Mesenchymal stem cell (in vitro differentiated cells and primary cell): Measurements from ENCODE around the gene ZSCAN1. TPM values are rescaled to one million over a fixed set of nuclear protein-coding genes. Genes with fewer than 3 reads are reported as not detected.
A peak's percentile ranks its signal among the peaks of the same experiment; 100 is the strongest.

Source experiments
- DNase-seq: peaks from one replicate; pipeline ENCODE4 v3.0.0-alpha.2; 2013
- H2AFZ ChIP-seq: one replicate; pipeline ENCODE4 v1.6.1; 2013; ENCODE audit warnings: low read depth, mild to moderate bottlenecking, control low read depth, inconsistent platforms, low read length, moderate library complexity
- H2AK5ac ChIP-seq: 2 replicates; pipeline ENCODE4 v1.6.1; 2013; ENCODE audit warnings: low read length, moderate library complexity, mild to moderate bottlenecking, inconsistent platforms; ENCODE audit not compliant: severe bottlenecking
- H2BK120ac ChIP-seq: one replicate; pipeline ENCODE4 v1.6.1; 2013; ENCODE audit warnings: low read depth, mild to moderate bottlenecking, inconsistent platforms, low read length, moderate library complexity
- H2BK12ac ChIP-seq, 2 experiments: one replicate each; pipeline ENCODE4 v1.6.1; 2013; ENCODE audit warnings: inconsistent platforms in 2 of 2, low read length in 2 of 2, mild to moderate bottlenecking in 2 of 2, moderate library complexity in 2 of 2, control low read depth in 1 of 2
- H2BK15ac ChIP-seq: one replicate; pipeline ENCODE4 v1.6.1; 2013; ENCODE audit warnings: mild to moderate bottlenecking, low read depth, inconsistent platforms; ENCODE audit not compliant: poor library complexity, severe bottlenecking
- H2BK5ac ChIP-seq: 2 replicates; pipeline ENCODE4 v1.6.1; 2013; ENCODE audit warnings: low read depth, mild to moderate bottlenecking, low read length, control low read depth, inconsistent platforms; ENCODE audit not compliant: poor library complexity, severe bottlenecking
- H3K14ac ChIP-seq, 2 experiments: one replicate each; pipeline ENCODE4 v1.6.1; 2013; ENCODE audit warnings: inconsistent platforms in 2 of 2, low read length in 2 of 2, control low read depth in 1 of 2, mild to moderate bottlenecking in 1 of 2, moderate library complexity in 1 of 2
- H3K18ac ChIP-seq, 2 experiments: one replicate each; pipeline ENCODE4 v1.6.1; 2013; ENCODE audit warnings: inconsistent platforms in 2 of 2, low read length in 2 of 2, control low read depth in 1 of 2, low read depth in 1 of 2, mild to moderate bottlenecking in 1 of 2
- H3K23ac ChIP-seq, 2 experiments: one replicate each; pipeline ENCODE4 v1.6.1; 2013; ENCODE audit warnings: inconsistent platforms in 2 of 2, low read length in 2 of 2, mild to moderate bottlenecking in 2 of 2, moderate library complexity in 2 of 2, control low read depth in 1 of 2
- H3K27ac ChIP-seq: 2 replicates; pipeline ENCODE4 v1.5.1; 2013; ENCODE audit warnings: mild to moderate bottlenecking, moderate library complexity, low read length, control low read depth, inconsistent platforms; ENCODE audit not compliant: poor library complexity, severe bottlenecking
- H3K27me3 ChIP-seq, 2 experiments: 2 replicates each; pipeline versions ENCODE4 v1.6.1 to v1.7.0; 2013; ENCODE audit warnings: low read length in 2 of 2, mild to moderate bottlenecking in 2 of 2, moderate library complexity in 2 of 2, control low read depth in 1 of 2, inconsistent platforms in 1 of 2; ENCODE audit not compliant: control insufficient read depth in 1 of 2, insufficient read depth in 1 of 2
- H3K36me3 ChIP-seq, 2 experiments: 2 replicates each; pipeline versions ENCODE4 v1.6.1 to v1.7.0; 2013; ENCODE audit warnings: low read length in 2 of 2, control low read depth in 1 of 2, inconsistent platforms in 1 of 2, low read depth in 1 of 2, mild to moderate bottlenecking in 1 of 2; ENCODE audit not compliant: insufficient read depth in 2 of 2, control insufficient read depth in 1 of 2
- H3K4ac ChIP-seq, 2 experiments: one replicate each; pipeline ENCODE4 v1.6.1; 2013; ENCODE audit warnings: inconsistent platforms in 2 of 2, low read length in 2 of 2, mild to moderate bottlenecking in 2 of 2, moderate library complexity in 2 of 2, control low read depth in 1 of 2, low read depth in 1 of 2
- H3K4me1 ChIP-seq: 2 replicates; pipeline ENCODE4 v1.6.1; 2013; ENCODE audit warnings: low read depth, low read length, control low read depth; ENCODE audit not compliant: control insufficient read depth, insufficient read depth
- H3K4me2 ChIP-seq: 2 replicates; pipeline ENCODE4 v1.6.1; 2013; ENCODE audit warnings: low read length, mild to moderate bottlenecking, inconsistent platforms; ENCODE audit not compliant: poor library complexity, severe bottlenecking
- H3K4me3 ChIP-seq, 2 experiments: 2 replicates each; pipeline versions ENCODE4 v1.5.1 to v1.7.0; 2013; ENCODE audit warnings: low read length in 2 of 2, mild to moderate bottlenecking in 2 of 2, control low read depth in 1 of 2, low read depth in 1 of 2; ENCODE audit not compliant: insufficient read depth in 1 of 2
- H3K79me1 ChIP-seq: replicated peaks from 2 replicates; pipeline ENCODE4 v1.6.1; 2013; ENCODE audit warnings: mild to moderate bottlenecking, control low read depth, low read length, inconsistent platforms; ENCODE audit not compliant: poor library complexity, severe bottlenecking
- H3K9ac ChIP-seq: 2 replicates; pipeline ENCODE4 v1.7.0; 2013; ENCODE audit warnings: mild to moderate bottlenecking, low read length, moderate library complexity
- H3K9me3 ChIP-seq: 2 replicates; pipeline ENCODE4 v1.7.0; 2013; ENCODE audit warnings: mild to moderate bottlenecking, low read length; ENCODE audit not compliant: control insufficient read depth
- H4K8ac ChIP-seq: one replicate; pipeline ENCODE4 v1.6.1; 2013; ENCODE audit warnings: inconsistent platforms, mild to moderate bottlenecking, low read length, moderate library complexity
- H4K91ac ChIP-seq: one replicate; pipeline ENCODE4 v1.6.1; 2013; ENCODE audit warnings: mild to moderate bottlenecking, low read length, inconsistent platforms
- whole genome bisulfite sequencing: methylation state at CpG from one replicate; pipeline ENCODE4 v1.1.7; 2013; ENCODE audit warnings: mixed read lengths; 5-methylcytosine and 5-hydroxymethylcytosine counted together
- polyA plus RNA-seq, 2 experiments: library from polyadenylated mRNA; stranded (reverse); fragments of 200-250 nt; gene quantifications; one replicate each; pipeline ENCODE4 v1.2.3, GENCODE V29; 2013

ZSCAN1 gene
- 0.39 TPM for polyA plus RNA-seq (2013, experiment 1 of 2)
- polyA plus RNA-seq (2013, experiment 2 of 2): 0.49 TPM

- Histone ChIP-seq H3K4me1 (peaks cover 2% of the 10 kb centered on the region), H2AFZ (peak within 1 kb of the TSS; percentile 39), H3K27me3 (peaks cover 0 to 3% of the 10 kb centered on the region in 2 experiments), H2BK15ac (peak within 1 kb of the TSS; percentile 38), H3K79me1 (no peaks in the 10 kb centered on the region), H3K4me2 (no peak within 1 kb of the TSS), H3K23ac (no peak within 1 kb of the TSS), H2BK120ac (peak within 1 kb of the TSS; percentile 50), H2AK5ac (no peak within 1 kb of the TSS), H4K91ac (no peak within 1 kb of the TSS), H3K14ac (peak within 1 kb of the TSS in 1 of 2 experiments; percentile 32), H3K4me3 (peak within 1 kb of the TSS; percentile 29 to 46), H3K36me3 (no peaks in the 10 kb centered on the region), H2BK12ac (no peak within 1 kb of the TSS), H3K27ac (no peak within 1 kb of the TSS), H4K8ac (peak within 1 kb of the TSS; percentile 69), H3K9ac (no peak within 1 kb of the TSS), H3K18ac (peak within 1 kb of the TSS in 1 of 2 experiments; percentile 62), H2BK5ac (no peak within 1 kb of the TSS), H3K9me3 (peaks cover 19% of the 10 kb centered on the region), H3K4ac (no peak within 1 kb of the TSS)
- DNase-seq: peak; percentile 75
- WGBS: 2% methylated on average over 74 of the region's 101 CpGs
These were observed at the start of gene ZSCAN1 for GRCh38 chr19:58033741-58034476. Gene ZSCAN1 (plus strand): TSS chr19:58034025. CDS start chr19:58037837, 3,812 bp downstream.

- H2BK12ac ChIP-seq: no peak overlapping the region
- no peak overlapping the region for H3K23ac ChIP-seq
These were observed 41.0 kb upstream of the ZSCAN1 start for GRCh38 chr19:57992841-57993240.

GRCh38 chr19:58000677-58001076 lies 33.1 kb upstream of the ZSCAN1 start:
- peaks cover 42% of the 10 kb centered on the region for H3K79me1 ChIP-seq
- no peak overlapping the region for H2AFZ ChIP-seq
- 93% methylated on average over 3 of the region's 4 CpGs for WGBS
- H4K91ac ChIP-seq: no peak overlapping the region
- no peak overlapping the region for H3K4ac ChIP-seq
- H3K9me3 ChIP-seq: peaks cover 85% of the 10 kb centered on the region
- H3K4me3 ChIP-seq: peak overlapping the region in 1 of 2 experiments; percentile 93
- H2AK5ac ChIP-seq: no peak overlapping the region
- no peak overlapping the region for H2BK12ac ChIP-seq
- no peak overlapping the region for H3K18ac ChIP-seq
- no peak for DNase-seq
- no peak overlapping the region for H3K9ac ChIP-seq
- no peak overlapping the region for H3K4me2 ChIP-seq
- no peak overlapping the region for H3K14ac ChIP-seq
- H3K36me3 ChIP-seq: peaks cover 51 to 75% of the 10 kb centered on the region in 2 experiments
- H2BK5ac ChIP-seq: no peak overlapping the region
- H3K27ac ChIP-seq: no peak overlapping the region
- H3K4me1 ChIP-seq: peaks cover 6% of the 10 kb centered on the region
- H3K27me3 ChIP-seq: no peaks in the 10 kb centered on the region
- no peak overlapping the region for H4K8ac ChIP-seq
- H2BK120ac ChIP-seq: no peak overlapping the region
- no peak overlapping the region for H2BK15ac ChIP-seq
- H3K23ac ChIP-seq: no peak overlapping the region

More at GRCh38 chr19:57992841-57993240, 41.0 kb upstream of the ZSCAN1 start:
- no peak overlapping the region for H2AK5ac ChIP-seq
- H3K9ac ChIP-seq: no peak overlapping the region
- peaks cover 73 to 85% of the 10 kb centered on the region in 2 experiments for H3K36me3 ChIP-seq
- no peak overlapping the region for H4K8ac ChIP-seq
- H3K9me3 ChIP-seq: peaks cover 97% of the 10 kb centered on the region
- H3K27me3 ChIP-seq: no peaks in the 10 kb centered on the region
- no peak overlapping the region for H4K91ac ChIP-seq
- no peak overlapping the region for H2BK120ac ChIP-seq
- DNase-seq: no peak
- no peak overlapping the region for H2BK15ac ChIP-seq
- H3K4me1 ChIP-seq: no peaks in the 10 kb centered on the region
- 57% methylated on average over 1 of the region's 1 CpG for WGBS
- no peak overlapping the region for H2BK5ac ChIP-seq
- no peak overlapping the region for H3K4ac ChIP-seq
- no peak overlapping the region for H2AFZ ChIP-seq
- no peak overlapping the region for H3K27ac ChIP-seq
- peaks cover 30% of the 10 kb centered on the region for H3K79me1 ChIP-seq
- H3K18ac ChIP-seq: no peak overlapping the region
- no peak overlapping the region for H3K14ac ChIP-seq
- peak overlapping the region in 1 of 2 experiments; percentile 64 for H3K4me3 ChIP-seq
- H3K4me2 ChIP-seq: no peak overlapping the region

GRCh38 chr19:58001895-58002369 lies 31.9 kb upstream of the ZSCAN1 start:
- H3K4me2 ChIP-seq: peak overlapping the region; percentile 62
- peak overlapping the region; percentile 91 to 93 for H3K4me3 ChIP-seq
- peak; percentile 49 for DNase-seq
- H2BK12ac ChIP-seq: no peak overlapping the region
- H2AK5ac ChIP-seq: no peak overlapping the region
- H2BK5ac ChIP-seq: peak overlapping the region; percentile 57
- H3K79me1 ChIP-seq: peaks cover 39% of the 10 kb centered on the region
- peak overlapping the region; percentile 80 for H2AFZ ChIP-seq
- peak overlapping the region; percentile 95 for H3K9ac ChIP-seq
- no peak overlapping the region for H2BK15ac ChIP-seq
- no peak overlapping the region for H3K27ac ChIP-seq
- H3K23ac ChIP-seq: peak overlapping the region in 1 of 2 experiments; percentile 0
- peaks cover 6% of the 10 kb centered on the region for H3K4me1 ChIP-seq
- H3K4ac ChIP-seq: peak overlapping the region; percentile 86 to 96
- peaks cover 83% of the 10 kb centered on the region for H3K9me3 ChIP-seq
- H3K14ac ChIP-seq: peak overlapping the region in 1 of 2 experiments; percentile 83
- H3K36me3 ChIP-seq: peaks cover 48 to 74% of the 10 kb centered on the region in 2 experiments
- peak overlapping the region; percentile 83 for H2BK120ac ChIP-seq
- H4K8ac ChIP-seq: peak overlapping the region; percentile 99
- WGBS: 3% methylated on average over 21 of the region's 23 CpGs
- no peaks in the 10 kb centered on the region for H3K27me3 ChIP-seq
- peak overlapping the region; percentile 87 to 99 for H3K18ac ChIP-seq
- no peak overlapping the region for H4K91ac ChIP-seq
